Liver (tissue), 9 donors: ENCODE results near the gene RASA3. TPM values are rescaled to one million over a fixed set of nuclear protein-coding genes. Genes with fewer than 3 reads are reported as not detected.

ENCODE experiments used
- DNase-seq: peaks from one replicate; pipeline ENCODE4 v3.0.0-alpha.2; 2017; ENCODE audit warnings: low spot score
- H3K27ac ChIP-seq, 2 donors: one replicate each; pipeline ENCODE4 v1.7.0; 2013; ENCODE audit warnings: inconsistent platforms in 2 of 2, low read length in 2 of 2, control low read depth in 1 of 2, low read depth in 1 of 2, mild to moderate bottlenecking in 1 of 2
- H3K27me3 ChIP-seq, 4 donors: one replicate each; pipeline versions ENCODE4 v1.6.1 to v1.7.0; 2013; ENCODE audit warnings: low read length in 3 of 4, inconsistent platforms in 1 of 4, mild to moderate bottlenecking in 1 of 4, moderate library complexity in 1 of 4; ENCODE audit not compliant: control insufficient read depth in 4 of 4, insufficient read depth in 4 of 4
- H3K36me3 ChIP-seq, 4 donors: one replicate each; pipeline versions ENCODE4 v1.6.1 to v1.7.0; 2013; ENCODE audit warnings: low read length in 3 of 4, mild to moderate bottlenecking in 3 of 4, low read depth in 1 of 4, moderate library complexity in 1 of 4; ENCODE audit not compliant: control insufficient read depth in 4 of 4, insufficient read depth in 3 of 4
- H3K4me1 ChIP-seq, 4 donors: one replicate each; pipeline versions ENCODE4 v1.6.1 to v1.7.0; 2013; ENCODE audit warnings: low read length in 3 of 4, mild to moderate bottlenecking in 3 of 4, moderate library complexity in 1 of 4; ENCODE audit not compliant: control insufficient read depth in 4 of 4, insufficient read depth in 4 of 4
- H3K4me3 ChIP-seq, 3 donors: one replicate each; pipeline versions ENCODE4 v1.6.1 to v1.7.0; 2013; ENCODE audit warnings: low read length in 3 of 3, control low read depth in 1 of 3, low read depth in 1 of 3, mild to moderate bottlenecking in 1 of 3
- H3K9ac ChIP-seq, 2 donors: one replicate each; pipeline ENCODE4 v1.7.0; 2013; ENCODE audit warnings: low read length in 2 of 2, mild to moderate bottlenecking in 2 of 2, moderate library complexity in 2 of 2, control low read depth in 1 of 2, low read depth in 1 of 2
- H3K9me3 ChIP-seq, 4 donors: one replicate each; pipeline versions ENCODE4 v1.6.1 to v1.7.0; 2013; ENCODE audit warnings: low read length in 3 of 4; ENCODE audit not compliant: control insufficient read depth in 4 of 4
- CTCF ChIP-seq: fragments of 150-350 bp; IDR thresholded peaks from 2 replicates; pipeline ENCODE4 v1.5.1; 2017; ENCODE audit warnings: improper control_type of control experiment, low read depth, low read length; ENCODE audit not compliant: missing input control
- EGR1 ChIP-seq, 2 donors: IDR thresholded peaks; 2 replicates each; pipeline ENCODE4 v1.6.1; 2016 to 2018; ENCODE audit warnings: antibody characterized with exemption in 2 of 2, low read depth in 2 of 2
- FOXA1 ChIP-seq: IDR thresholded peaks from 2 replicates; pipeline ENCODE4 v1.6.1; 2016; ENCODE audit warnings: antibody characterized with exemption
- FOXA2 ChIP-seq: IDR thresholded peaks from 2 replicates; pipeline ENCODE4 v1.6.1; 2016; ENCODE audit warnings: antibody characterized with exemption
- GABPA ChIP-seq, 2 donors: IDR thresholded peaks in 1 of 2; conservative IDR thresholded peaks in 1 of 2; 2 replicates each; pipeline ENCODE4 v1.6.1; 2016; ENCODE audit warnings: antibody characterized with exemption in 2 of 2, mild to moderate bottlenecking in 1 of 2, moderate library complexity in 1 of 2
- HNF4A ChIP-seq, 2 donors: conservative IDR thresholded peaks; 2 replicates each; pipeline ENCODE4 v1.6.1; 2016; ENCODE audit warnings: antibody characterized with exemption in 2 of 2, mild to moderate bottlenecking in 2 of 2
- MAX ChIP-seq: IDR thresholded peaks from 2 replicates; pipeline ENCODE4 v1.6.1; 2016; ENCODE audit warnings: antibody characterized with exemption
- NR2F2 ChIP-seq: IDR thresholded peaks from 2 replicates; pipeline ENCODE4 v1.6.1; 2016; ENCODE audit warnings: antibody characterized with exemption
- RAD21 ChIP-seq, 2 donors: IDR thresholded peaks; 2 replicates each; pipeline ENCODE4 v1.6.1; 2016; ENCODE audit warnings: antibody characterized with exemption in 2 of 2, mild to moderate bottlenecking in 2 of 2
- RXRA ChIP-seq, 2 donors: IDR thresholded peaks; 2 replicates each; pipeline ENCODE4 v1.6.1; 2017 to 2018; ENCODE audit warnings: antibody characterized with exemption in 2 of 2, mild to moderate bottlenecking in 1 of 2
- SP1 ChIP-seq: IDR thresholded peaks from 2 replicates; pipeline ENCODE4 v1.6.1; 2018; ENCODE audit warnings: antibody characterized with exemption, mild to moderate bottlenecking
- TAF1 ChIP-seq: conservative IDR thresholded peaks from 2 replicates; pipeline ENCODE4 v1.6.1; 2016; ENCODE audit warnings: antibody characterized with exemption, mild to moderate bottlenecking
- YY1 ChIP-seq: IDR thresholded peaks from 2 replicates; pipeline ENCODE4 v1.6.1; 2016; ENCODE audit warnings: antibody characterized with exemption, mild to moderate bottlenecking
- ZBTB33 ChIP-seq: IDR thresholded peaks from 2 replicates; pipeline ENCODE4 v1.6.1; 2016; ENCODE audit warnings: antibody characterized with exemption
- WGBS: extraction: QIAGEN DNeasy Blood & Tissue Kit; methylation state at CpG from one replicate; pipeline ENCODE4 v1.1.7; 2013; 5-methylcytosine and 5-hydroxymethylcytosine counted together
- polyA plus RNA-seq, 2 donors: library from polyadenylated mRNA; stranded (reverse) in 1 of 2; unstranded in 1 of 2; fragments of 200-250 nt in 1 of 2; fragments of >200 nt in 1 of 2; fragmentation: Nextera tagmentation in 1 of 2; extraction: Ambion mirVana in 1 of 2; gene quantifications; one replicate each; pipeline versions ENCODE4 v1.2.1 to v1.2.3, GENCODE V29; 2013 to 2015
- total RNA-seq, 2 donors: library from RNA; depleted of rRNA; stranded (reverse); fragments of >200 nt; gene quantifications; one replicate each; pipeline ENCODE4 v1.2.3, GENCODE V29; 2014
- TF ChIP-seq, protein P1 (sequence below): IDR thresholded peaks from 2 replicates; pipeline ENCODE4 v1.6.1; 2016; ENCODE audit warnings: antibody characterized with exemption, mild to moderate bottlenecking
- TF ChIP-seq, protein P2 (sequence below): IDR thresholded peaks from 2 replicates; pipeline ENCODE4 v1.6.1; 2016; ENCODE audit warnings: antibody characterized with exemption
- donor health status: healthy.
- donor health status: healthy.
- donor health status: healthy.
- donor health status: healthy.
- donor health status: healthy.

Gene RASA3
- total and polyA plus RNA-seq, 4 donors: 0.64 to 5.9 (median 3.8) TPM

- Histone ChIP-seq H3K4me1 (peaks cover 0 to under 1% (median 0%) of the 10 kb centered on the region in 4 donors), H3K4me3 (no peak overlapping the region), H3K36me3 (peaks cover 0 to 5% (median 0%) of the 10 kb centered on the region in 4 donors), H3K27ac (no peak overlapping the region), H3K9ac (no peak overlapping the region), H3K27me3 (no peaks in the 10 kb centered on the region), H3K9me3 (no peaks in the 10 kb centered on the region)
- TF ChIP-seq MAX: no peak
- no peak for TF ChIP-seq YY1
- TF ChIP-seq CTCF: no peak
- TF ChIP-seq TAF1: no peak
- no peak for TF ChIP-seq FOXA1
- TF ChIP-seq EGR1 (IDR thresholded peaks at IDR 0.05; ENCODE audit: low read depth in 2 of 2): no peak
- no peak for TF ChIP-seq SP1
- TF ChIP-seq RAD21 (IDR thresholded peaks at IDR 0.05): no peak
- TF ChIP-seq RXRA (IDR thresholded peaks at IDR 0.05): no peak
- no peak for TF ChIP-seq FOXA2
- TF ChIP-seq HNF4A (conservative IDR thresholded peaks at IDR 0.05): no peak
- TF ChIP-seq, protein P1, sequence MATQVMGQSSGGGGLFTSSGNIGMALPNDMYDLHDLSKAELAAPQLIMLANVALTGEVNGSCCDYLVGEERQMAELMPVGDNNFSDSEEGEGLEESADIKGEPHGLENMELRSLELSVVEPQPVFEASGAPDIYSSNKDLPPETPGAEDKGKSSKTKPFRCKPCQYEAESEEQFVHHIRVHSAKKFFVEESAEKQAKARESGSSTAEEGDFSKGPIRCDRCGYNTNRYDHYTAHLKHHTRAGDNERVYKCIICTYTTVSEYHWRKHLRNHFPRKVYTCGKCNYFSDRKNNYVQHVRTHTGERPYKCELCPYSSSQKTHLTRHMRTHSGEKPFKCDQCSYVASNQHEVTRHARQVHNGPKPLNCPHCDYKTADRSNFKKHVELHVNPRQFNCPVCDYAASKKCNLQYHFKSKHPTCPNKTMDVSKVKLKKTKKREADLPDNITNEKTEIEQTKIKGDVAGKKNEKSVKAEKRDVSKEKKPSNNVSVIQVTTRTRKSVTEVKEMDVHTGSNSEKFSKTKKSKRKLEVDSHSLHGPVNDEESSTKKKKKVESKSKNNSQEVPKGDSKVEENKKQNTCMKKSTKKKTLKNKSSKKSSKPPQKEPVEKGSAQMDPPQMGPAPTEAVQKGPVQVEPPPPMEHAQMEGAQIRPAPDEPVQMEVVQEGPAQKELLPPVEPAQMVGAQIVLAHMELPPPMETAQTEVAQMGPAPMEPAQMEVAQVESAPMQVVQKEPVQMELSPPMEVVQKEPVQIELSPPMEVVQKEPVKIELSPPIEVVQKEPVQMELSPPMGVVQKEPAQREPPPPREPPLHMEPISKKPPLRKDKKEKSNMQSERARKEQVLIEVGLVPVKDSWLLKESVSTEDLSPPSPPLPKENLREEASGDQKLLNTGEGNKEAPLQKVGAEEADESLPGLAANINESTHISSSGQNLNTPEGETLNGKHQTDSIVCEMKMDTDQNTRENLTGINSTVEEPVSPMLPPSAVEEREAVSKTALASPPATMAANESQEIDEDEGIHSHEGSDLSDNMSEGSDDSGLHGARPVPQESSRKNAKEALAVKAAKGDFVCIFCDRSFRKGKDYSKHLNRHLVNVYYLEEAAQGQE: no peak
- WGBS: 91% methylated on average over 41 of the region's 41 CpGs
- DNase-seq: no peak
These were observed 153.5 kb downstream of the RASA3 start for GRCh38 chr13:113978741-113979481.

DNA sequence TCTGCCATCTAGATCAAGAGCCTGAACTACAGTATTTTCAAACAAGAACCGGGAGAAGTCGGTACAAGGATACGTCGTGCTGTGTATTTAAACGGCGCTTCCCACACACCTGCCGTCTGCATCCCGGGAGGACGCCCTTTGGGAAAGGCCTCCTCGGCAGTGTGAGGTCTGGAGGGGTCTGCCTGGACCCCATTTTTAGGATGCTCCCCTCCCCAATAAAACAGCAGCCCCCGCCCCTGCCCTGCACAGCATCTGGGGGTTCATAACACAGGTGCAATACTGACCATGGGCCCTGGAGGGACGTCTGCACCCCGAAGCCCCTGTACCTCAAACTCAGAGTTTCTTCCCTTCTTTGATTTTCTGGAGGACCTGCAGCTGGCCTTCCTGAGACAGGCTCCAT is 154.4 kb downstream of the RASA3 start:
- Histone ChIP-seq H3K4me3 (no peak overlapping the region), H3K27me3 (no peaks in the 10 kb centered on the region), H3K4me1 (peaks cover 0 to 3% (median under 1%) of the 10 kb centered on the region in 4 donors), H3K27ac (no peak overlapping the region), H3K36me3 (peaks cover 0 to 5% (median 0%) of the 10 kb centered on the region in 4 donors), H3K9ac (no peak overlapping the region), H3K9me3 (no peaks in the 10 kb centered on the region)
- DNase-seq: no peak
- WGBS: 90% methylated on average over 13 of the region's 13 CpGs
- TF ChIP-seq RXRA (IDR thresholded peaks at IDR 0.05) (no peak), TAF1 (no peak), RAD21 (IDR thresholded peaks at IDR 0.05) (no peak), FOXA1 (no peak), SP1 (no peak), ZBTB33 (no peak), YY1 (no peak), EGR1 (IDR thresholded peaks at IDR 0.05; ENCODE audit: low read depth in 2 of 2) (no peak), CTCF (no peak), NR2F2 (no peak), GABPA (IDR thresholded peaks at IDR 0.05 in 1 of 2, conservative IDR thresholded peaks at IDR 0.05 in 1 of 2) (no peak)
- TF ChIP-seq, protein P2, sequence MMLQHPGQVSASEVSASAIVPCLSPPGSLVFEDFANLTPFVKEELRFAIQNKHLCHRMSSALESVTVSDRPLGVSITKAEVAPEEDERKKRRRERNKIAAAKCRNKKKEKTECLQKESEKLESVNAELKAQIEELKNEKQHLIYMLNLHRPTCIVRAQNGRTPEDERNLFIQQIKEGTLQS: no peak
- TF ChIP-seq, protein P1: no peak
